Measurements from ENCODE around the gene PPM1E.
A peak's percentile ranks its signal among the peaks of the same experiment; 100 is the strongest.
"Not testable (repeated sequence)": the region's sequence is repeated elsewhere in the genome, so short reads cannot be mapped to it uniquely, and the experiment has no call there.

The PPM1E gene

GRCh38 chr17:58756246-58757161, 850 bp downstream of the PPM1E start:
- FAIRE-seq (no peak), DNase-seq (ENCODE audit: insufficient read length, low spot score) (peak; percentile 40)
- no peak for TF ChIP-seq POLR2A (IDR thresholded peaks at IDR 0.05; ENCODE audit: low read depth, low read length)

GRCh38 chr17:58757162-58757613, 1.5 kb downstream of the PPM1E start:
- FAIRE-seq (no peak), DNase-seq (ENCODE audit: insufficient read length, low spot score) (no peak)
- no peak for TF ChIP-seq POLR2A (IDR thresholded peaks at IDR 0.05; ENCODE audit: low read depth, low read length)

GRCh38 chr17:58758890-58759289, 3.2 kb downstream of the PPM1E start:
- TF ChIP-seq POLR2A (IDR thresholded peaks at IDR 0.05; ENCODE audit: low read depth, low read length), result no peak
- FAIRE-seq, result no peak
- DNase-seq (ENCODE audit: insufficient read length, low spot score), result no peak

- no peak for TF ChIP-seq POLR2A (IDR thresholded peaks at IDR 0.05; ENCODE audit: low read depth, low read length)
- FAIRE-seq (no peak), DNase-seq (ENCODE audit: insufficient read length, low spot score) (no peak)
Observed at GRCh38 chr17:58759522-58759921, 3.9 kb downstream of the PPM1E start.

GRCh38 chr17:58760248-58760647, 4.6 kb downstream of the PPM1E start:
- no peak for TF ChIP-seq POLR2A (IDR thresholded peaks at IDR 0.05; ENCODE audit: low read depth, low read length)
- no peak for FAIRE-seq

GRCh38 chr17:58763263-58763662, 7.6 kb downstream of the PPM1E start:
- TF ChIP-seq POLR2A (IDR thresholded peaks at IDR 0.05; ENCODE audit: low read depth, low read length), result no peak
- DNase-seq (ENCODE audit: insufficient read length, low spot score), result no peak
- no peak for FAIRE-seq

More at GRCh38 chr17:58760248-58760647, 4.6 kb downstream of the PPM1E start:
- no peak for DNase-seq (ENCODE audit: insufficient read length, low spot score)

GRCh38 chr17:58764373-58764772, 8.7 kb downstream of the PPM1E start:
- TF ChIP-seq POLR2A (IDR thresholded peaks at IDR 0.05; ENCODE audit: low read depth, low read length), result no peak
- FAIRE-seq (no peak), DNase-seq (ENCODE audit: insufficient read length, low spot score) (no peak)

- FAIRE-seq; DNase-seq (ENCODE audit: insufficient read length, low spot score): not testable (repeated sequence)
Observed at GRCh38 chr17:58778482-58778881, 22.8 kb downstream of the PPM1E start.

GRCh38 chr17:58779446-58779845, 23.8 kb downstream of the PPM1E start:
- no peak for TF ChIP-seq POLR2A (IDR thresholded peaks at IDR 0.05; ENCODE audit: low read depth, low read length)
- FAIRE-seq (no peak), DNase-seq (ENCODE audit: insufficient read length, low spot score) (no peak)

- peak; percentile 11 for FAIRE-seq
- TF ChIP-seq POLR2A (IDR thresholded peaks at IDR 0.05; ENCODE audit: low read depth, low read length), result no peak
- DNase-seq (ENCODE audit: insufficient read length, low spot score), result no peak
Observed at GRCh38 chr17:58783380-58783779, 27.7 kb downstream of the PPM1E start.

- no peak for DNase-seq (ENCODE audit: insufficient read length, low spot score)
- TF ChIP-seq POLR2A (IDR thresholded peaks at IDR 0.05; ENCODE audit: low read depth, low read length), result no peak
- no peak for FAIRE-seq
Observed at GRCh38 chr17:58785097-58785496, 29.4 kb downstream of the PPM1E start.

GRCh38 chr17:58786586-58787295, 31.1 kb downstream of the PPM1E start:
- FAIRE-seq (no peak), DNase-seq (ENCODE audit: insufficient read length, low spot score) (no peak)
- TF ChIP-seq POLR2A (IDR thresholded peaks at IDR 0.05; ENCODE audit: low read depth, low read length), result no peak

- DNase-seq (ENCODE audit: insufficient read length, low spot score), result no peak
- FAIRE-seq, result no peak
- no peak for TF ChIP-seq POLR2A (IDR thresholded peaks at IDR 0.05; ENCODE audit: low read depth, low read length)
Observed at GRCh38 chr17:58788199-58788598, 32.5 kb downstream of the PPM1E start.

- no peak for TF ChIP-seq POLR2A (IDR thresholded peaks at IDR 0.05; ENCODE audit: low read depth, low read length)
- DNase-seq (ENCODE audit: insufficient read length, low spot score) (no peak), FAIRE-seq (no peak)
Observed at GRCh38 chr17:58789160-58789559, 33.5 kb downstream of the PPM1E start.

GRCh38 chr17:58789831-58790230, 34.2 kb downstream of the PPM1E start:
- FAIRE-seq, result no peak
- no peak for TF ChIP-seq POLR2A (IDR thresholded peaks at IDR 0.05; ENCODE audit: low read depth, low read length)
- DNase-seq (ENCODE audit: insufficient read length, low spot score), result no peak

GRCh38 chr17:58794508-58794907, 38.9 kb downstream of the PPM1E start:
- not testable (repeated sequence) for DNase-seq (ENCODE audit: insufficient read length, low spot score); FAIRE-seq
